ENCODE data around the gene TMEM80.

DNA sequence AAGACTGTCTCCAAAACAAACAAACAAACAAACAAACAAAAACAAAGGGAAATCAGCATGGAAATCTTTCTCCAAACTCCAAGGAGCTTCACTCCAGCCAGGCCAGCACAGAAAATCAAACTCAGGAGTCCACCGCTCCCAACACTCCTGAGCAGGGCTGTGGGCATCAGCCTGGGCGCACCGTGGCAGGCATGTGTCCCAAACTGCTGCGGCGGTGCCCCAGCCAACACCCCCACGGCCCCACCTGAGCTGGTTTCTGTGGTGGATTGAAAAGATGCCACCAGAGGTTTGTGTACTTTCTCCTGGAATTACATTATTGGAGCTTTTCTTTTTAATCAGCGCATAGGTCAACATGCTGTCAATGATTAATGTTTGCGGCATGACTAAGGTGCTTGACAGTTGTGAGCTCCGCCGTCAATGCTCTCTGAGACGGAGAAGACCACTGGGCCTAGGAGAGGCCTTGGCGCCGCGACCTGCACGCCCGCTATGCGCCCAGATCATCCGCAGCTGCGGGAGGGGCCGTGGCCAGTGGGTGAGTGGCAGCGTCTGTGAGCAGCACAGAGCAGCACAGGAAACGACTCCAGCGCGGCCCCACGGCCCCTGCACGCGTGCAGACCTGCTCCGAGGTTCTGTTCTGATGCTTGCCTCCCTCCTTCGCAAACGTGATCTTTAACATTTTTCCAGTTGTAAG lies 40.4 kb upstream of the TMEM80 start:
- TF ChIP-seq, protein P1, sequence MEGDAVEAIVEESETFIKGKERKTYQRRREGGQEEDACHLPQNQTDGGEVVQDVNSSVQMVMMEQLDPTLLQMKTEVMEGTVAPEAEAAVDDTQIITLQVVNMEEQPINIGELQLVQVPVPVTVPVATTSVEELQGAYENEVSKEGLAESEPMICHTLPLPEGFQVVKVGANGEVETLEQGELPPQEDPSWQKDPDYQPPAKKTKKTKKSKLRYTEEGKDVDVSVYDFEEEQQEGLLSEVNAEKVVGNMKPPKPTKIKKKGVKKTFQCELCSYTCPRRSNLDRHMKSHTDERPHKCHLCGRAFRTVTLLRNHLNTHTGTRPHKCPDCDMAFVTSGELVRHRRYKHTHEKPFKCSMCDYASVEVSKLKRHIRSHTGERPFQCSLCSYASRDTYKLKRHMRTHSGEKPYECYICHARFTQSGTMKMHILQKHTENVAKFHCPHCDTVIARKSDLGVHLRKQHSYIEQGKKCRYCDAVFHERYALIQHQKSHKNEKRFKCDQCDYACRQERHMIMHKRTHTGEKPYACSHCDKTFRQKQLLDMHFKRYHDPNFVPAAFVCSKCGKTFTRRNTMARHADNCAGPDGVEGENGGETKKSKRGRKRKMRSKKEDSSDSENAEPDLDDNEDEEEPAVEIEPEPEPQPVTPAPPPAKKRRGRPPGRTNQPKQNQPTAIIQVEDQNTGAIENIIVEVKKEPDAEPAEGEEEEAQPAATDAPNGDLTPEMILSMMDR (conservative IDR thresholded peaks at IDR 0.05 in 1 of 2, IDR thresholded peaks at IDR 0.05 in 1 of 2; ENCODE audit: low read depth in 1 of 2, low read length in 2 of 2) = no peak
- TF ChIP-seq EZH2 (IDR thresholded peaks at IDR 0.05; ENCODE audit: low read length, missing control alignments) = no peak

Data from fibroblast of lung (primary cell).